Measurements from ENCODE around the gene TMEM132C.

Gene TMEM132C

DNA sequence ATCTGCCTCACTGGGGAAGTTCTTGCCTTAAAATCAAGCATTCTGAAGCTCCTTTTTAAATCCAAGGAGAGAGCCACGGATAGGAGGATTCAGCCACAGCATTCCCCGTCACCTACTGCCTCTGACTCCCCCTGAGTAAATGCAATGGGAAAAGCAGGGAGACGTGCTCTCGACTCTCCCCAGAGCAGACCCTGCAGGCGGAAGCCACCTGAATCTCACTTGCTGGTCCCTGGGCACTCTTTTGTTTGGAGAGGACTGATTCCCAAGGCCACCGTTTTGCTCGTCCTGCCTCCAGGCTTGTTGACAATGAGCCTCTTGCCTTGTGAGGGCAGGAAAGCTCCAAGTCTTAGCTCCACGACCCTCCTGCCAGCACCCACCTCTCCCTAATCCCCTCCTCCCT lies 352.3 kb downstream of the TMEM132C start:
- no peak for DNase-seq

GRCh38 chr12:128621304-128621703 lies 354.3 kb downstream of the TMEM132C start:
- no peak for DNase-seq

DNA sequence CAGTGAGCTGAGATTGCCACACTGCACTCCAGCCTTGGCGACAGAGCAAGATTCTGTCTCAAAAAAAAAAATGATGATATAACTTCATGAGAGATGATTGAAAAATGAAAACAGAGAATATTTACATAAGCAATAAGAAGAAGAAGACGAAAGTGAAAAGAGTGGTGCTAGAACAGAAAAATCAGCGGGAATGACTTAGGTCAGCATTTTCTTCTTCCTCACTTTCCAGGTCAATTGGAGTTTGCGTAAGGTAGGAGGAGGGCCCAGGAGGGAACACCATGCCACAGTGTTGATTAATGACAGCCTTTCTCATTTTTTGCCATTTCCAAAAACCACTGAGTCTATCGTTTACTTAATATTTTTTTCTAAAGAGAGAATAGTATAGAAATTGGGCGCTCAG lies 356.8 kb downstream of the TMEM132C start:
- DNase-seq = no peak

GRCh38 chr12:128626808-128627320 lies 359.9 kb downstream of the TMEM132C start:
- DNase-seq = no peak

- DNase-seq = no peak
Measured at GRCh38 chr12:128627659-128628058, 360.7 kb downstream of the TMEM132C start.

DNA sequence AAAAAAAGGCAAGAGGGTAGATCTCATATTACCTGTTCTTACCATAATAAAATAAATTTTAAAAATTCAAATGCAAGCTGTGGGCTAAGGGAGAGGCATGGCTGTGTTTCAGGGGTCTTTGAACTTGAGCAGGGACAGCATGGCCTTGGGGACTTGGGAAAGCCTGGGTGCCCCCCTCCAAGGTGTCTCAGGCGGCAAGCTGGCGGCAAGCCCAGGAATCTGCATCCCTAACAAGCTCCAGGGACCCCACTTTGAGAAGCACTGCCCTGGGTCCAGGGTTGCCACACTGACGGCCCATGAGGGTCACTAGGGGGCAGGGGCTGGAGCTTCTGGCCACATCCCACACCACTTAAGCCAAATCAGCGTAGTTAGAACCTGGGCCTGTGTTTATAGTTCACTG lies 363.0 kb downstream of the TMEM132C start:
- no peak for DNase-seq

DNA sequence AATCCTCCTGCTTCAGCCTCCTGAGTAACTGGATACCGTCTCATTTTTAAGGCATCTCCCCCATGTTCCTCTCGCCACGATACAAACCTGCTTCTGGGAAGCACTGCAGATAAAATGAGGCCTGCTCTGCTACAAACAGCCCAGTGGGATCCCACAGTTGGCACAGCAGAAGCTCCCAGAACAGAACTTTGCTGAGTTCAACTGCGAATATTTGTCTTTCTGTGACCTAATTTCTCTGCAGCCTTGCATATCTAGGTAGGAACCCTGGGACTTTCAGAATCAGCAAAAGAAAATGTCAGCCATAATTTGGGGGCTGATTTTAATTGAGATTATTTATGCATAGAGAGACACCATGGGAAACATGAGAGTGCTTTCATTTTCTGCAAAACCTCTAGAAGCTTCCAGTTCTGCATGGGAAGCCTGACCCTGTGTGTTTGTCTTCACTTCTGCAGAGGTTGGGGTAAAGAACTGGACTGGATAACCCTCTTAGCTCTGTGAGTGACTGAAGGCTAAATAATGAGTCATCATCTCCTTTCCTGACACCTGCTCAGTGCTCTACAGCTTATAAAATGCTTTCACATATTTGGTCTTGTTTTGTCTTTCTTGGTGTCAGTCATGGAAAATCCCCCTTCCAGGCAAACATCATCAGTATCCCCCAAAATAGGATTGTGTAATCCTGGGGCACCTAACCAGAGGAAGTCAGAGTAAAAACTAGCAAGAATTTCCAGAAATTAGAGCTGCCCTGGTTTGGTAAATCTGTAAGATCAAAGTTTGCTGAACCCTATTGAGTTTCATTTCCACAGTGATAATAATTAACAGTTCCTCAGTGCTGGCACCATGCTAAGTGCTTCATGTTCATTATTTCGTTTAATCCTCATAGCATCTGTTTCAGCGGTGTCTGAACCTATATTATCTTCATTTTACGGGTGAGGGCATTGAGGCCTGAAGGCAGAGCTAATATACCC lies 371.0 kb downstream of the TMEM132C start:
- DNase-seq = no peak

GRCh38 chr12:128639089-128639488 lies 372.1 kb downstream of the TMEM132C start:
- DNase-seq = no peak

DNA sequence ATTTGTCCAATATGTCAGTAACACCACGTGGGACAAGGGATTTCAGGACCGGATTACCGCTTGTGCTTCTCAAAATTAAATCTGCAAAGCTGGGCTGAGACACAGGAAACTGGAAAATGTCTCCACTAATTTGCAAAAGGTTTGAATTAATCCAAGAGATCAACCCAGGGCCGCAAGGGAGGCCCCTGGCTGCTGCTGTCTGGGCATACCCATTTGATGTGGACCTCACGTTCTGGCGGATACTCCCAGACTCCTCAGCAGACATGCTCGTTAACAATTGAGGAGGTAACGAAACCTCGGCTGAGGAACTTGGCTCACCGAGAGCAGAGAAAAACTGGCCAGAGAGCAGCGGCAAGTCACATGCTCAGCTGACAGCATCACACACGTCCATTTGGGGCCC lies 376.2 kb downstream of the TMEM132C start:
- no peak for DNase-seq

- no peak for DNase-seq
Measured at GRCh38 chr12:128644664-128645296, 377.8 kb downstream of the TMEM132C start.

DNA sequence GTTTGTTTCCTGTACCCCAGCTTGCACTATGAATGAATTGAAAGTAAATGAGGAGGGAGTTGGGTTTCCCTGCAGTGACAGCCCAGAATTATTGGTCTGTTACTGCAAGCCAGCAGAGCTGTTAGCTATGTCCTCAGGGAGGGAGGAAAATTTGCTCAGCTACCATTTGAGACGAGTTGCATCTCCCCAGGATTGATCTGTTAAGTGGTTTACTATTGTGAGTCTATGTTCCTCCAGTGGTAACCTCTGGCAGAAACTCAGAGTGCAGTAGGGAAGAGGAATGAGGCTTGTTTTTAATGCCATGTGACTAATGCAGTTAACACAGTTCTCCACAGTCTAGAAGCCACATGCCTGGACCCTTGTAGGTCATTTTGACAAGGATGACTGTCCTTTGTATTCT lies 382.9 kb downstream of the TMEM132C start:
- DNase-seq = no peak

DNA sequence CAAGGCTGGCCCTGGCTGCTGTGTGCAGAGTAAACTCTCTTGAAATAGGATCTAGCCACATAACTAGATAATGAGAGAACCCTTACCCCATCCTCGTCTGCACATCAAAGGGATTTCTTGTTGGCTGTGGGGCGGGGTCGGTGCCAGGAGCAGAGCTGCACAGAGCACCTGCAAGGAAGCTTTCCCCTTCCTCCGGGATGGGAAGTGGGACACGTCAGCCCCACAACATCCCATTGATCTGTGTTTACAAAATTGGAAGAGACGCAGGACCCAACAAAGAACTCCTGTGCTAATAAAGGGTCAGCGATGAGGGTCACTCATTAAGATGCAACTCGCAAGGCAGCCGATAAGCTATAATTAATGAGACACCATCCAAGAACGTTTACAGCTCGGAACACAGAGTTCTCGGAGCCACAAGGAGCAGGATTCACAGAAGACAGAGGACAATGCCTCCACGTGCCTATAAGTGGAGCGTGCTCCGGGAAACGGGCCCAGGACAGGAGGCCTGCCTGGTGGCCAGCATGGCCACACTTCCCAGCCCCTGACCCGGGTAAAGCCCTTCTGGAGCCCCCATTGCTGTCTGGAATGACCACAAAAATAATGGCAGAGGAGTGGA lies 385.3 kb downstream of the TMEM132C start:
- no peak for DNase-seq

GRCh38 chr12:128654468-128654867 lies 387.5 kb downstream of the TMEM132C start:
- DNase-seq = no peak

GRCh38 chr12:128657378-128657777 lies 390.4 kb downstream of the TMEM132C start:
- no peak for DNase-seq

DNA sequence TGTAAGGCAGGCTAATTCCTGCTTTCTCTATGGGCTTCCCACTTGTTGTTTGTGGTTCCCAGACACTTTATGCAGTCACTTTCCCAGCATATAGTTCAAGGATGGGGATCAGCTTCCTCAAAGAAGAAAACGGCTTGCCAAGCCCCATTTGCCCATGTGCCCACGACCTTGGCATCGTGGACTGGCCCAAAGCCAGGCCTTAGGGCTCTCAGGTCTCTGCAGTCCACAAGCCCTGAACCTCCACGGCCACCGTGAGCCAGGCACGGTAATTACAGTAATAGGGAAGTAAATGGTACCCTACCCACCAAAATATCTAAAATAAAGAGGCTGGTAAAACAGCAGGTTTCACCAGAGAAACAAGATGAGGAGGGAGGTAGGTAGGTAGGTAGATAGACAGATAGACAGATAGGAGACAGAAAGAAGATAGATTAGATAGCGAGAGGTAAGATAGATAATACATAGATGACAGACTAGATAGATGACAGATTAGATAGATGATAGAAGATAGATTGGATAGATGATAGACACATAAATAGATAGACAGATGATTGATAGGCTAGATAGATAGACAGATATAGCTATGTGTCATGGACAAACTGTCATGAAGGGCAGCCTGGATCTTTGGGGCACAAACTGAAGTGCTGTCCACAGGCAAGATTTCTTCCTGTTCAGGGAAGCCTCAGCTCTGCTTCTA lies 393.7 kb downstream of the TMEM132C start:
- DNase-seq = no peak

GRCh38 chr12:128661226-128661569 lies 394.2 kb downstream of the TMEM132C start:
- DNase-seq = no peak

GRCh38 chr12:128662101-128662500 lies 395.1 kb downstream of the TMEM132C start:
- no peak for DNase-seq

- DNase-seq = no peak
Measured at GRCh38 chr12:128664501-128664900, 397.5 kb downstream of the TMEM132C start.

DNA sequence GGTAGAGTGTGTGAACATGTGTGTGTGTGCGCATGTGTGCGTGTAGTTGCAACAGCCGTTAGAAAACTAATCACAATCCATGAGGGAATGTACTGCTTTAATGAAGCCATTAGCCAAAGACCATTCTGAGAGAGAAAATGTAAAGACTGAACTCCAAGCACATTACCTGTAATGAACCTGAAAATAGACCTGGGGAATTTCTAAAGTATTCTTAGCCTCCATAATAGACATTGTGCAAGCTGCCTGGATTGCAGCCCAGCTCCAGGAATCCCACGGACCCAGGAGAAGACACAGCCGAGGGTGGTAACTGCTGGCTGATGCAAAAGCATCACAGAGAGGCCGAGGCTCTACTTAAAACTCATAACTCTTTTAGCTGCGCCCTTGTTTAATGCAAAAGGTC lies 400.2 kb downstream of the TMEM132C start:
- DNase-seq = no peak

GRCh38 chr12:128671528-128672042 lies 404.6 kb downstream of the TMEM132C start:
- DNase-seq = no peak

- no peak for DNase-seq
Measured at GRCh38 chr12:128672428-128672827, 405.5 kb downstream of the TMEM132C start.

DNA sequence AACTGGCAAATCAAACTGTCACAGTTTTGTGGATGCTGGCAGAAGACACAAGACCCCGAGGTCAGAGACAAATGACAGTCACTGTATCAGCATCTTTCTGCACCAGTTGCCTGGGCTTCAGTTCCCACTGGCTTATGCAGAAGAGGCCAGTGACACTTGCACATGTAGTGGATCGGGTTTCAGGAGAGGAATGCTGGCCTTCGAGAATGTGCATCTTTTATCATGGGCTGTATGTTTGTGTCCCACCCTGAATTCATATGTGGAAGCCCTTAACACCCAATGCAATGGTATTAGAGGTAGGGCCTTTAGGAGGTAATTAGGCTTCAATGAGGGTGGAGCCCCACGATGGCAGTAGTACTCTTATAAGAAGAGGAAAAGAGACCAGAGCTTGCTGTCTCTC lies 405.9 kb downstream of the TMEM132C start:
- no peak for DNase-seq

GRCh38 chr12:128675576-128675975 lies 408.6 kb downstream of the TMEM132C start:
- DNase-seq = no peak
